HEK293 (cell line): ENCODE data around the gene RASSF1.
A peak's percentile ranks its signal among the peaks of the same experiment; 100 is the strongest.

ENCODE experiments used
- GLIS1 ChIP-seq: fragments of 450-650 bp; formaldehyde crosslinking; IDR thresholded peaks from 2 replicates; pipeline ENCODE4 v1.5.1; 2016; ENCODE audit warnings: missing biosample characterization, missing genetic modification characterization
- KLF10 ChIP-seq: fragments of 450-650 bp; IDR thresholded peaks from 2 replicates; pipeline ENCODE4 v1.5.1; 2018; ENCODE audit warnings: missing biosample characterization, mild to moderate bottlenecking, missing genetic modification characterization
- SCRT2 ChIP-seq: fragments of 450-650 bp; formaldehyde crosslinking; IDR thresholded peaks from 2 replicates; pipeline ENCODE4 v1.5.1; 2016; ENCODE audit warnings: missing biosample characterization, missing genetic modification characterization
- SETDB1 ChIP-seq: IDR thresholded peaks from one replicate; pipeline ENCODE4 v1.6.1; 2017; ENCODE audit warnings: mild to moderate bottlenecking, low read length, moderate library complexity, mixed read lengths; ENCODE audit not compliant: insufficient read length
- TRIM28 ChIP-seq: IDR thresholded peaks from 2 replicates; pipeline ENCODE4 v1.6.1; 2011; ENCODE audit warnings: low read length, control low read depth, borderline replicate concordance
- ZIC2 ChIP-seq: fragments of 450-650 bp; formaldehyde crosslinking; IDR thresholded peaks from 2 replicates; pipeline ENCODE4 v1.5.1; 2016; ENCODE audit warnings: missing biosample characterization, missing genetic modification characterization
- ZNF121 ChIP-seq: fragments of 450-650 bp; formaldehyde crosslinking; IDR thresholded peaks from 2 replicates; pipeline ENCODE4 v1.5.1; 2016; ENCODE audit warnings: missing biosample characterization, missing genetic modification characterization
- ZNF16 ChIP-seq: fragments of 450-650 bp; formaldehyde crosslinking; IDR thresholded peaks from 2 replicates; pipeline ENCODE4 v1.5.1; 2016; ENCODE audit warnings: low read depth, missing biosample characterization, missing genetic modification characterization
- ZNF19 ChIP-seq: fragments of 450-650 bp; formaldehyde crosslinking; IDR thresholded peaks from 2 replicates; pipeline ENCODE4; 2016; ENCODE audit warnings: missing biosample characterization, missing genetic modification characterization, low read depth
- ZNF2 ChIP-seq: fragments of 450-650 bp; formaldehyde crosslinking; IDR thresholded peaks from 2 replicates; pipeline ENCODE4 v1.5.1; 2016; ENCODE audit warnings: missing biosample characterization, missing genetic modification characterization
- ZNF391 ChIP-seq: fragments of 450-650 bp; formaldehyde crosslinking; IDR thresholded peaks from 2 replicates; pipeline ENCODE4 v1.5.1; 2016; ENCODE audit warnings: low read depth, missing biosample characterization, missing genetic modification characterization, borderline replicate concordance
- ZNF394 ChIP-seq: fragments of 450-650 bp; formaldehyde crosslinking; IDR thresholded peaks from 2 replicates; pipeline ENCODE4 v1.5.1; 2016; ENCODE audit warnings: missing biosample characterization, missing genetic modification characterization, mild to moderate bottlenecking, moderate library complexity, borderline replicate concordance
- ZNF404 ChIP-seq: fragments of 450-650 bp; formaldehyde crosslinking; IDR thresholded peaks from 2 replicates; pipeline ENCODE4 v1.5.1; 2017; ENCODE audit warnings: missing biosample characterization, missing genetic modification characterization
- ZNF501 ChIP-seq: fragments of 450-650 bp; formaldehyde crosslinking; IDR thresholded peaks from 2 replicates; pipeline ENCODE4 v1.5.1; 2016; ENCODE audit warnings: missing biosample characterization, missing genetic modification characterization
- ZNF544 ChIP-seq: fragments of 450-650 bp; formaldehyde crosslinking; IDR thresholded peaks from 2 replicates; pipeline ENCODE4 v1.5.0; 2017; ENCODE audit warnings: missing biosample characterization, missing genetic modification characterization
- ZNF610 ChIP-seq: fragments of 450-650 bp; formaldehyde crosslinking; IDR thresholded peaks from 2 replicates; pipeline ENCODE4 v1.5.1; 2016; ENCODE audit warnings: missing biosample characterization, missing genetic modification characterization, borderline replicate concordance
- ZNF629 ChIP-seq: fragments of 450-650 bp; formaldehyde crosslinking; IDR thresholded peaks from 2 replicates; pipeline ENCODE4 v1.5.1; 2017; ENCODE audit warnings: missing biosample characterization, missing genetic modification characterization
- ZNF654 ChIP-seq: fragments of 450-650 bp; formaldehyde crosslinking; IDR thresholded peaks from 2 replicates; pipeline ENCODE4 v1.5.1; 2016; ENCODE audit warnings: low read depth, missing biosample characterization, missing genetic modification characterization
- ZNF677 ChIP-seq: fragments of 450-650 bp; IDR thresholded peaks from 2 replicates; pipeline ENCODE4 v1.5.0; 2018; ENCODE audit warnings: missing biosample characterization, mild to moderate bottlenecking, missing genetic modification characterization, moderate library complexity
- ZNF791 ChIP-seq: fragments of 450-650 bp; formaldehyde crosslinking; IDR thresholded peaks from 2 replicates; pipeline ENCODE4 v1.5.1; 2016; ENCODE audit warnings: missing biosample characterization, missing genetic modification characterization
- ZNF843 ChIP-seq: fragments of 450-650 bp; formaldehyde crosslinking; IDR thresholded peaks from 2 replicates; pipeline ENCODE4 v1.5.1; 2016; ENCODE audit warnings: missing biosample characterization, missing genetic modification characterization
- ZXDB ChIP-seq: fragments of 450-650 bp; formaldehyde crosslinking; IDR thresholded peaks from 2 replicates; pipeline ENCODE4 v1.5.1; 2016; ENCODE audit warnings: missing biosample characterization, missing genetic modification characterization
- TF ChIP-seq, protein P1 (sequence below): fragments of 450-650 bp; formaldehyde crosslinking; IDR thresholded peaks from 2 replicates; pipeline ENCODE4 v1.5.1; 2017; ENCODE audit warnings: missing biosample characterization, missing genetic modification characterization
- TF ChIP-seq, protein P2 (sequence below): fragments of 450-650 bp; formaldehyde crosslinking; conservative IDR thresholded peaks from 2 replicates; pipeline ENCODE4 v1.5.1; 2016; ENCODE audit warnings: low read depth, missing biosample characterization, missing genetic modification characterization
- TF ChIP-seq, protein P3 (sequence below): fragments of 450-650 bp; formaldehyde crosslinking; IDR thresholded peaks from 2 replicates; pipeline ENCODE4 v1.5.1; 2016; ENCODE audit warnings: missing biosample characterization, missing genetic modification characterization, borderline replicate concordance
- TF ChIP-seq, protein P4 (sequence below): fragments of 450-650 bp; formaldehyde crosslinking; IDR thresholded peaks from 2 replicates; pipeline ENCODE4 v1.5.1; 2016; ENCODE audit warnings: missing biosample characterization, missing genetic modification characterization

RASSF1 gene

DNA sequence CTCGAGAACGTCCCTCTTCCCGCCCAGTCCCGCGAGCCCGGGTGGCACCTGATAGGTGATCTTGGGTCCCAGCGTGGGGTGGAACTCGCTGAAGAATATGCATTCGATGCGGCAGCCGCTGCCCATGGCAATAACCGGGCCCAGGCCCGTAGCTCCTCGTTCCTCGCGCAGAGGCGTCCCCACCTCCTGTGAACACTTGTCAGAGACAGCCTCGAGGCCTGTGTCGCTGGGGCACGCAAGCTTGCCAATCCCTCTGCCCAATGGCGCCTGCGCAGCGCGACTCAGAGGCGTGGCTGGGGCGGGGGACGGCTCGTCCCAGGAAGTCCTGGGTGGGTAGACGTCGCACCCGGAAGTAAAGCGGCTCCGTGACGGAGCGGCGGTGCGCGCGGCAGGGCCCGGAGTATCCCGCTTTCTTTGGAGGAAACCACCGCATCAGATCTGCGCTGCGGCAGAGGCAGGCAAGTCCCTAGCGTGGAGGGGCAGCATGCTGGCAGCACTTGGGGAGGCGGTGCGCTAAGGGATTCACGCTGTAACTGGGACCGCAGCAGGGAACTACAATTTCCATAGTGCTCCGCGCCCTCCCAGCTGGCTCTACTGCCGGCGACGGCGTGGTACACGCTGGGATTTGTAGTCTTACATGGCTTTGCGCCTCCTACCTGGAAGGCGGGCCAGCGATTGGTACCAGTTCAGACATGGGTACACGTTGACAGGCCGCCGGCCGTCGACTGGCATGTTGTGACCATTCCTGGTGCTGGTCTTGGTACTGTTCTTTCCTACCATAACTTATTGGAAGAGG, 10.1 kb upstream of the RASSF1 start, which contains the start of the genes CYB561D2 and NPRL2 (continued):
- TF ChIP-seq, protein P1, sequence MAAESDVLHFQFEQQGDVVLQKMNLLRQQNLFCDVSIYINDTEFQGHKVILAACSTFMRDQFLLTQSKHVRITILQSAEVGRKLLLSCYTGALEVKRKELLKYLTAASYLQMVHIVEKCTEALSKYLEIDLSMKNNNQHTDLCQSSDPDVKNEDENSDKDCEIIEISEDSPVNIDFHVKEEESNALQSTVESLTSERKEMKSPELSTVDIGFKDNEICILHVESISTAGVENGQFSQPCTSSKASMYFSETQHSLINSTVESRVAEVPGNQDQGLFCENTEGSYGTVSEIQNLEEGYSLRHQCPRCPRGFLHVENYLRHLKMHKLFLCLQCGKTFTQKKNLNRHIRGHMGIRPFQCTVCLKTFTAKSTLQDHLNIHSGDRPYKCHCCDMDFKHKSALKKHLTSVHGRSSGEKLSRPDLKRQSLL (tag by site-specific recombination), result 0 out of 2 replicates have a peak, but pooled peaks have one; percentile 24
- no peak; the same call in 1 of the 2 replicates for TF ChIP-seq ZNF2
- peak; percentile 89 for TF ChIP-seq ZNF610
- TF ChIP-seq, protein P2, sequence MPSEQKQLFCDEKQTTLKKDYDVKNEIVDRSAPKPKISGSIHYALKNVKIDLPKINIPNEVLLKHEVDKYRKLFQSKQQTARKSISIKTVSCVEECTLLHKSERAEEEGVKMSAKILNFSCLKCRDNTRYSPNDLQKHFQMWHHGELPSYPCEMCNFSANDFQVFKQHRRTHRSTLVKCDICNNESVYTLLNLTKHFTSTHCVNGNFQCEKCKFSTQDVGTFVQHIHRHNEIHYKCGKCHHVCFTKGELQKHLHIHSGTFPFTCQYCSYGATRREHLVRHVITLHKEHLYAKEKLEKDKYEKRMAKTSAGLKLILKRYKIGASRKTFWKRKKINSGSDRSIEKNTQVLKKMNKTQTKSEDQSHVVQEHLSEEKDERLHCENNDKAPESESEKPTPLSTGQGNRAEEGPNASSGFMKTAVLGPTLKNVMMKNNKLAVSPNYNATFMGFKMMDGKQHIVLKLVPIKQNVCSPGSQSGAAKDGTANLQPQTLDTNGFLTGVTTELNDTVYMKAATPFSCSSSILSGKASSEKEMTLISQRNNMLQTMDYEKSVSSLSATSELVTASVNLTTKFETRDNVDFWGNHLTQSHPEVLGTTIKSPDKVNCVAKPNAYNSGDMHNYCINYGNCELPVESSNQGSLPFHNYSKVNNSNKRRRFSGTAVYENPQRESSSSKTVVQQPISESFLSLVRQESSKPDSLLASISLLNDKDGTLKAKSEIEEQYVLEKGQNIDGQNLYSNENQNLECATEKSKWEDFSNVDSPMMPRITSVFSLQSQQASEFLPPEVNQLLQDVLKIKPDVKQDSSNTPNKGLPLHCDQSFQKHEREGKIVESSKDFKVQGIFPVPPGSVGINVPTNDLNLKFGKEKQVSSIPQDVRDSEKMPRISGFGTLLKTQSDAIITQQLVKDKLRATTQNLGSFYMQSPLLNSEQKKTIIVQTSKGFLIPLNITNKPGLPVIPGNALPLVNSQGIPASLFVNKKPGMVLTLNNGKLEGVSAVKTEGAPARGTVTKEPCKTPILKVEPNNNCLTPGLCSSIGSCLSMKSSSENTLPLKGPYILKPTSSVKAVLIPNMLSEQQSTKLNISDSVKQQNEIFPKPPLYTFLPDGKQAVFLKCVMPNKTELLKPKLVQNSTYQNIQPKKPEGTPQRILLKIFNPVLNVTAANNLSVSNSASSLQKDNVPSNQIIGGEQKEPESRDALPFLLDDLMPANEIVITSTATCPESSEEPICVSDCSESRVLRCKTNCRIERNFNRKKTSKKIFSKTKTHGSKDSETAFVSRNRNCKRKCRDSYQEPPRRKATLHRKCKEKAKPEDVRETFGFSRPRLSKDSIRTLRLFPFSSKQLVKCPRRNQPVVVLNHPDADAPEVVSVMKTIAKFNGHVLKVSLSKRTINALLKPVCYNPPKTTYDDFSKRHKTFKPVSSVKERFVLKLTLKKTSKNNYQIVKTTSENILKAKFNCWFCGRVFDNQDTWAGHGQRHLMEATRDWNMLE (tag by site-specific recombination), result peak; percentile 82
- TF ChIP-seq, protein P3, sequence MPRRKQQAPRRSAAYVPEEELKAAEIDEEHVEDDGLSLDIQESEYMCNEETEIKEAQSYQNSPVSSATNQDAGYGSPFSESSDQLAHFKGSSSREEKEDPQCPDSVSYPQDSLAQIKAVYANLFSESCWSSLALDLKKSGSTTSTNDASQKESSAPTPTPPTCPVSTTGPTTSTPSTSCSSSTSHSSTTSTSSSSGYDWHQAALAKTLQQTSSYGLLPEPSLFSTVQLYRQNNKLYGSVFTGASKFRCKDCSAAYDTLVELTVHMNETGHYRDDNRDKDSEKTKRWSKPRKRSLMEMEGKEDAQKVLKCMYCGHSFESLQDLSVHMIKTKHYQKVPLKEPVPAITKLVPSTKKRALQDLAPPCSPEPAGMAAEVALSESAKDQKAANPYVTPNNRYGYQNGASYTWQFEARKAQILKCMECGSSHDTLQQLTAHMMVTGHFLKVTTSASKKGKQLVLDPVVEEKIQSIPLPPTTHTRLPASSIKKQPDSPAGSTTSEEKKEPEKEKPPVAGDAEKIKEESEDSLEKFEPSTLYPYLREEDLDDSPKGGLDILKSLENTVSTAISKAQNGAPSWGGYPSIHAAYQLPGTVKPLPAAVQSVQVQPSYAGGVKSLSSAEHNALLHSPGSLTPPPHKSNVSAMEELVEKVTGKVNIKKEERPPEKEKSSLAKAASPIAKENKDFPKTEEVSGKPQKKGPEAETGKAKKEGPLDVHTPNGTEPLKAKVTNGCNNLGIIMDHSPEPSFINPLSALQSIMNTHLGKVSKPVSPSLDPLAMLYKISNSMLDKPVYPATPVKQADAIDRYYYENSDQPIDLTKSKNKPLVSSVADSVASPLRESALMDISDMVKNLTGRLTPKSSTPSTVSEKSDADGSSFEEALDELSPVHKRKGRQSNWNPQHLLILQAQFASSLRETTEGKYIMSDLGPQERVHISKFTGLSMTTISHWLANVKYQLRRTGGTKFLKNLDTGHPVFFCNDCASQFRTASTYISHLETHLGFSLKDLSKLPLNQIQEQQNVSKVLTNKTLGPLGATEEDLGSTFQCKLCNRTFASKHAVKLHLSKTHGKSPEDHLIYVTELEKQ (tag by site-specific recombination), result no peak
- peak; percentile 59; the same call in 1 of the 2 replicates for TF ChIP-seq ZNF501 (tag by site-specific recombination)
- no peak for TF ChIP-seq ZNF677 (tag by site-specific recombination)
- peak; percentile 47; the same call in 1 of the 2 replicates for TF ChIP-seq ZIC2
- peak; percentile 10 for TF ChIP-seq SETDB1
- no peak for TF ChIP-seq ZNF19
- peak; percentile 75; the same call in 1 of the 2 replicates for TF ChIP-seq TRIM28
- peak; percentile 80 for TF ChIP-seq SCRT2 (tag by site-specific recombination)
- peak; percentile 97 for TF ChIP-seq ZNF394 (tag by site-specific recombination)
- TF ChIP-seq ZNF404 (tag by site-specific recombination), result no peak
- TF ChIP-seq ZNF654 (tag by site-specific recombination), result no peak
- no peak for TF ChIP-seq ZNF391 (tag by site-specific recombination)
- peak; percentile 72 for TF ChIP-seq ZXDB (tag by site-specific recombination)
- TF ChIP-seq, protein P4, sequence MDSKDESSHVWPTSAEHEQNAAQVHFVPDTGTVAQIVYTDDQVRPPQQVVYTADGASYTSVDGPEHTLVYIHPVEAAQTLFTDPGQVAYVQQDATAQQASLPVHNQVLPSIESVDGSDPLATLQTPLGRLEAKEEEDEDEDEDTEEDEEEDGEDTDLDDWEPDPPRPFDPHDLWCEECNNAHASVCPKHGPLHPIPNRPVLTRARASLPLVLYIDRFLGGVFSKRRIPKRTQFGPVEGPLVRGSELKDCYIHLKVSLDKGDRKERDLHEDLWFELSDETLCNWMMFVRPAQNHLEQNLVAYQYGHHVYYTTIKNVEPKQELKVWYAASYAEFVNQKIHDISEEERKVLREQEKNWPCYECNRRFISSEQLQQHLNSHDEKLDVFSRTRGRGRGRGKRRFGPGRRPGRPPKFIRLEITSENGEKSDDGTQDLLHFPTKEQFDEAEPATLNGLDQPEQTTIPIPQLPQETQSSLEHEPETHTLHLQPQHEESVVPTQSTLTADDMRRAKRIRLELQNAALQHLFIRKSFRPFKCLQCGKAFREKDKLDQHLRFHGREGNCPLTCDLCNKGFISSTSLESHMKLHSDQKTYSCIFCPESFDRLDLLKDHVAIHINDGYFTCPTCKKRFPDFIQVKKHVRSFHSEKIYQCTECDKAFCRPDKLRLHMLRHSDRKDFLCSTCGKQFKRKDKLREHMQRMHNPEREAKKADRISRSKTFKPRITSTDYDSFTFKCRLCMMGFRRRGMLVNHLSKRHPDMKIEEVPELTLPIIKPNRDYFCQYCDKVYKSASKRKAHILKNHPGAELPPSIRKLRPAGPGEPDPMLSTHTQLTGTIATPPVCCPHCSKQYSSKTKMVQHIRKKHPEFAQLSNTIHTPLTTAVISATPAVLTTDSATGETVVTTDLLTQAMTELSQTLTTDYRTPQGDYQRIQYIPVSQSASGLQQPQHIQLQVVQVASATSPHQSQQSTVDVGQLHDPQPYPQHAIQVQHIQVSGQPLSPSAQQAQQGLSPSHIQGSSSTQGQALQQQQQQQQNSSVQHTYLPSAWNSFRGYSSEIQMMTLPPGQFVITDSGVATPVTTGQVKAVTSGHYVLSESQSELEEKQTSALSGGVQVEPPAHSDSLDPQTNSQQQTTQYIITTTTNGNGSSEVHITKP (tag by site-specific recombination), result 0 out of 2 replicates have a peak, but pooled peaks have one; percentile 45
- no peak for TF ChIP-seq ZNF121 (tag by site-specific recombination)
- peak; percentile 88 for TF ChIP-seq ZNF629 (tag by site-specific recombination)
- TF ChIP-seq ZNF791 (tag by site-specific recombination), result no peak
- peak; percentile 77 for TF ChIP-seq KLF10 (tag by site-specific recombination)
- TF ChIP-seq GLIS1 (tag by site-specific recombination), result 0 out of 2 replicates have a peak, but pooled peaks have one; percentile 11
- no peak for TF ChIP-seq ZNF544 (tag by site-specific recombination)
- TF ChIP-seq ZNF843, result no peak
- no peak for TF ChIP-seq ZNF16 (tag by site-specific recombination)
